Hippocampal formation (tissue), 2 donors: ENCODE data around the gene TTLL9.

Source experiments
- DNase-seq, 2 donors: peaks; one replicate each; lab custom pipeline; 2025; lab: John Stamatoyannopoulos, UW

Gene TTLL9

DNA sequence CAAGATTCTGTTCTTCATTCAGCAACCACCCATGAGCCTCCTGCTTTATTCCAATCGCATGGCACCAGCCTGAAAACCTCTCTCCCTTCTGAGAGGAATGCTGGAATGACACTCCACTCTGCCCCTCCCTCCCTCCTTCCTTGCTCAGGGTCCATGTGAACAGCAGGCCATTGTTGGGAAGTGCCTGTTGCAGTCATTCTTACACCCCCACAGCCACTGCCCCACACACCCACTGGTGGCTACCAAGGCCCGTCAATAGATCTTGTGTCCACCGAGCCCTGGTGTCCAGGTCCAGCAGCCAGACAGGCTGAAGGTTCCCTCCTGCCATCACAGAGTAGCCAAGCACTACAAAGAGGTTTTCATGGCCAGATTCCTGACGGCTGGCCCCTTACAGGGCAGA lies 74.9 kb downstream of the TTLL9 start:
- DNase-seq, result no peak

DNA sequence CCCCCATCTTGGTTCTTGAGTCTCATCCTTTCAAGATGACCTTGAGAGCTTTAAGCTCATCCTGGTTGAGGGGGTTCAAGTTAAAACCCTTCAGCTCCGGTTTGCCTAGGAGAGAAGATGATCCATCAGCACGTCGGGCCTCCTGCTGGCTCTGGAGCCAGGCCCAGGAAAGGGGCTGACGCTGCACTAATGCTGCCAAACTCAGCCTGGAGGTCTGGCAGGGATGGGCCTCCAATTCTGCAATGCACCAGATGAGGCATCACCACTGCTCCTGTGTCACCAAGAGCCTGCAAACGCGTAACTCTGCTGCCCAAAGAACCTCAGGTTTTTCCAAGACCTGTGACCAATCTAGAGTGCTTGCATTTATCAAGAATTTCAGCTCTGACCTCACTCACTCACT lies 75.4 kb downstream of the TTLL9 start:
- no peak for DNase-seq

DNA sequence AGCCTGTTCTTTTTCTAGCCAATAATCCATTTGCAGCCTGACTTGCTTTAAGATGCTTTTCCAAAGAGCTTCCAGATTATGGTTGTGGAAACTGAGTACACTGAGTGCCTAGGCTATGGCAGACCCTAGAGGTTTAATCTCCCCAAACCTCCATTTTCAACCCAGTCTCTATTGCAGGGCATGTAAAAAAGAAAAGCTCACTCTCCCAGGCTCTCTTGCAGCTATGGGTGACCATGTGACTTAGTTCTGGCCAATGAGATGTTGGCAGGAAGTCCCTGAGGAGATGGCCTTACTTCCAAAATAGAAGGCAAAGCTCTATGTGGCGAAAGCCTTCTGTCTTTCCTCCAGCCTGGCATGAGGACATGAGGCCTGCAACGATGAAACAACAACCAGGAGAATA lies 77.6 kb downstream of the TTLL9 start:
- DNase-seq, result no peak

DNA sequence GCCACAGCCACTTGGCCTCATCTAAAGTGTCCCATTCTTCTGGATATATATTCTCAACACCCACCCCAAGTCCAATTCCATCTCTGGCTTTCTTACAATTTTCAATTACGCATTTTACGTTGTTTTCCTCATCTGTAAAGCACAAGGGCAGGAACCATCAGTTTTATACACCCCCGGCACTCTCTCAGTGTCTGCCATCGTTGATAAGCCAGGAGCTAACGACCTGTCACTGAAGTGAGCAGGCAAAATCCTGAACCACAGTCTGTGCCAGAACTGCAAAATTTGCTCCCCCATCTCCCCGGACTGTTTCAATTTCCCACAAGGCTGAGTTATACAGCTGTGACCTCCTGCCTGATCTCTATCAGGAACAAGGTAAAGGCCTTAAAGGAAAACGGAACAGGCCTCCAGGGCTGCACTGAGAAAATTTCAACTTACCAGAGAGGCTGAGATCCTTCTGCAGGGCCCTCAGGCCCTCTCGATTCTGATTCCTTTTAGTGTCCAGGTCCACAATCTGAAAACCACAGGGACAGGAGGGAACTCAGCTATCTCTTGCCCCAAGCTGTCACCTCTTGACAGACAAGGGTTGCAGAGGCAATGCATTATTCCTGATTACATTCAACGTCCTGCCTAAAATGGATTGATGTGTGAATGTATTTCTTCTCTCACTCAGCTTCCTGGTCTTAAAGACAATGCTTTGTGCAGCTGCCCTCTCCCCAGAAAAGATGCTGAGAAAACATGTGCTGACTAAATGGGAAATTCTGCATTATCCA lies 79.6 kb downstream of the TTLL9 start:
- no peak for DNase-seq

DNA sequence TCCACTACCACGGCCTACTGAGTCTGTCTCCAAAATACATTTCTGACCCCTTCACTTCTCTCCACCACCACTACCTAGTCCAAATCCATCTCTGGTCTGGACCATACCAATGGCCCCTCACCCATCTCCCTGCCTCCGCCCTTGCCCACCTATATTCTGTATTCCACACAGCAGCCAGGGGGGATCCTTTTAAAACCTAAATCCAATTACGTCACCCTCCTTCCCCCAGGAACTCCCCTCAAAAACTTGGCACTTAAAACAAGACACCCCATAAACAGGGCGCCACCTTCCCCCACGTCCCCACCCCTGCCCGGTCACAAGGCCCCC lies 80.7 kb downstream of the TTLL9 start:
- DNase-seq, result no peak

DNA sequence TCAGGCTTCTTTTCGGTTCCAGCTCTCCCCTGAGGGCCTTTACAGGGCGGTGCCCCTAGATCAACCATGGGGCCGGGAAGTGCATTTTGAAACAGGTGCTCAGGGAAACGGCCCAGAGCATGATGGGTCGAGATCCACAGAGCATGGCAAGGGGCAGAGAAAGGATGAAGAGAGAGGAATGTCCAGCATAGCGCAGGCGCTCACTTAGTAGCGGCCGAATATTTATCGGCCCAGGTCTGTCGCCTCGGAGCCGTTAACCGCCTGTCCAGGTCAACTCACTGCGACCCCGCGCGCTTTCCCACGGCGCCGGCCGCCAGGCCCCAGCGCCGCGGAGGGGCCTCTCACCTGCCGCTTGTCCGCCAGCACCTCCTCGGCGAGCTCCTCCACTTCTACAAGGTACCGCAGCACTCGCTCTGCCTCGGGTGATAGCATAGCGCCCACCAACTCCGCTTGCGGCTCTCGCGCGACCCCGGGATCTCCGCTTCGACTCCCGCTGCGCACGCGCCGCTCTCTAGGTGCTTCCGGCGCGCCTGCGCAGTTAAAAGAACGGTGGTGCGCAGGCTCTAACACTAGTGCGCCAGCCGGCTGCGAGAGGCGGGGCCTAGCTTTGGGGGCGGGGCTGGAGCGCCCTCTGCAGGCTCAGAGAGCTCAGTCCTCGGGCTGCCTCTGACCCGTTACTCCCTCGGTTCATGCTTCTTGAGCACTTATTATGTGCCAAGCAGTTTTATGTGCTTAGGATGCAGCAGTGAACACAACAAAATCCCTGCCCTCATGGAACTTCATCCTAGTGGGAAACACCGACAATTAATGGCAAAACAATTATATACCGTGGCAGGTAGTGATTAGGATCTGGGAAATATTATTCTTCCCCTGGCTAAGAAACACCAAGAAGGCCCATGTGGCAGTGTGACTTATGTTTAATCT lies 81.4 kb downstream of the TTLL9 start, which contains the start of gene PDRG1:
Gene PDRG1 (minus strand): TSS at position 517 of the 924 bp plus-strand sequence. CDS start 85 bp downstream, at position 432.
- peak; percentile 77 to 84 for DNase-seq

DNA sequence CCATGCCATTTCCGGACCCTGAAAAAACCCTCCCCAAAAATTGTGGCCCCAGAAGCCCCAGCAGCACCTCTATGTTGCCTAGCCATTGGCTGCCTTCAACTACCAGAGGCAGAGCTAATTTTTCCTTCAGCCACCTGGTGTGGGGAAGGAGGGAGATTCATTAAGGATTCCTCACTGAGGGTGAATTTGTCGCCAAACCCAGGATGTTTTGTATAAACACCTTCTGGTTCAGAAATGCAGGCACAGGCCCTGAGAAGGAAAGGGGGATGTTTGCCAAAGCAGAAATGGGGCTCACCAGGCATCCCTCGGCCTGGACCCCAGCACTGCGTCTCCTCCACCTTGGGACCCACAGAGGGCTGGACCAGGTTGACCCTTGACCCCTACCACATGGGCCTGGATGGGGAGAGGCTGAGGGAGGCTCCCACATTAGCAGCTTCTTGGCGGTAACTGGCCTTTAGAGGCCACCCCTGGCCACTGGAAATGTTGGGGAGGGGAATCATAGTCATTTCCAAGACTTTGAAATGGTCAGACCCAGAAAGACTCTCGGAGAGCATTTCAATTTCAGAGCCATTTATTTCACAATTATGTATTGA lies 83.2 kb downstream of the TTLL9 start:
- DNase-seq, result no peak

DNA sequence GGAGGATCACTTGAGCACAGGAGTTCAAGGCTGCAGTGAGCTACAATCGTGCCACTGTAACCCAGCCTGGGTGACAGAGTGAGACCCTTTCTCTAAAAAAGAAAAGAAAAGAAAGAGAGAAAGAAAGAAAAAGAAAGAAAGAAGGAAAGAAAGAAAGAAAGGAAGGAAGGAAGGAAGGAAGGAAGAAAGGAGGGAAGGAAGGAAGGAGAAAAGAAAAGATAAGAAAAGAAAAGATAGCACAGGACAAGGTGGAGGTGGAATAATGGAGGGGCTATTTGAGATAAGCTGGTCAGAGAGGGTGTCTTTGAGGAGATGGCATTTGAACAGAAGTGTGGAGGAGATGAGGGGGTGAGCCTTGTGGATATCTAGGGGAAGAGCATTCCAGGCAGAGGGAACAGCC lies 84.1 kb downstream of the TTLL9 start:
- DNase-seq, result no peak

DNA sequence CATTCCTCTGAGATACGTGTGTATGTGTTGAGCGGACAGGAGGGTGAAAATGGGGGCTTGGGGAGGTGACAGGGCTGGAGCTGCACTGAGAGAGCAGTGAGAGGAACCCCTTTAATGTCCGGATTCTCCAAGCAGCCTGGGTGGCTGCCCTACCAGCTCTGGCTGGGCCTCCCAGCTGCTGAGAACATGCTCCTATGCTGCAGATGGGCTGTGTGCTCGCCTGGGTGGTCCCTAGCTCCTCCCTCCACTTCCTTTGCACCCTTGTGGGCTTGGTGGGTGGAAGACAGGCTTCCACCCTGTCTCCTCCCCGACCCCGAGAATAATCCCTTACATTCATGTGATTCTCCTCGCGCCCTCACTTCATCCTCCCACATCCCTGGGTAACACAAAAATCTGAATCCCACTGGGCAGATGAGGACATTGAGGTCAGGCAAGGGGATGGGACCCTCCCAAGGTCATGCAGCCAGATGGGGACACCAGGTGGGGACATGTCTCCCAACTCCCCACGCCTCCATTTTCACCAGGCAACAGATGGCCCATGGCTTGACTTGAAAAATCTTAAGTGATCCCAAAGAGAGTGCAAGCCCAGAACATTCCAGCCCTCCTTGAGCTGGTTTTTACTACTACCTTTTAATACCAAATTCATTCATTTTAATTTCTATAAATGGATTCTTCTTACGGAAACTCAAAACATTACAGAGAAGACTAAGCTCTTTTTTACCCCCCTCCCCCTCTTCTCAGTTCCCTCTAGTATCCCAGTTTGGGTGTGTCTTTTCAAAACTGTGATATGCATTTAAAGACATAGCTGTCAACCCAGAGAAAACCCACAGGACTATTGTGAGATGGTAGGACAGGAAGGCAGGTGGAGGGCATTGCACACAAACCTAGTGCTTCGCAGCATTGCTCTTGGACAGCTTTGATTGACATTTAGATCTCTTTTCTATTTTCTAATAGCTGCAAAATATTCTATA lies 86.4 kb downstream of the TTLL9 start:
- no peak for DNase-seq

DNA sequence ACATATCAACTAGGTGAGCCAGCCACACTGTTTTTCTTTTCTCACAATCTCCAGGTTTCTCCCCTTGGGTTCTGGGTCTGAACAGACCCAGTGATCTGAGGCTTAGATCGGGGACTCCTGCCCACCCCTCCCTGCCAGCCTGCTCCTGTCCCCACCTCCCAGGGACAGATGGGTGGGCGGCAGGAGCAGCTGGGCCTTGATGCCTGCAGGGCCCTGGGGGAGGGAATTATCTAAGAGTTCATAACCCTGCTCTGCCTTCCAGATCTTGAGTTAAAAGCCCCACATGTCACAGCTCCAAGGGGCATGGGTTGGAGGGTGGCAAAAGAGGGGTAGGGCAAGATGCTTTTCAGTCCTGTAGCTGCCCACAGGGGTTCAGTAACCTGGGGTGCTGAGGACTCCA lies 92.3 kb downstream of the TTLL9 start:
- no peak for DNase-seq

DNA sequence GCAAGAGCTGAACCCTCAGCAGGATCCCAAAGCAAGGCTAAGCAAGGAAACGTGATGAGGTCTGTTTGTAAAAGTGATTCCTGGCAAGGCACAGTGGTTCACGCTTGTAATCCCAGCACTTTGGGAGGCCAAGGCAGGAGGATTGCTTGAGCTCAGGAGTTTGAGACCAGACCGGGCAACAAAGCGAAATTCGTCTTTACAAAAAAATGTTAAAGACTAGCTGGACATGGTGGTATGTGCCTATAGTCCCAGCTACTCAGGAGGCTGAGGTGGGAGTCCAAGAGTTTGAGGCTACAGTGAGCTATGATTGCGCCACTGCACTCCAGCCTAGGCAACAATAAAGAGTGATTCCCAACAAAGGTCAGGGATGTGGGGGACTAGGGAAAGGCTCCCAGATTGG lies 93.5 kb downstream of the TTLL9 start:
- DNase-seq, result no peak

DNA sequence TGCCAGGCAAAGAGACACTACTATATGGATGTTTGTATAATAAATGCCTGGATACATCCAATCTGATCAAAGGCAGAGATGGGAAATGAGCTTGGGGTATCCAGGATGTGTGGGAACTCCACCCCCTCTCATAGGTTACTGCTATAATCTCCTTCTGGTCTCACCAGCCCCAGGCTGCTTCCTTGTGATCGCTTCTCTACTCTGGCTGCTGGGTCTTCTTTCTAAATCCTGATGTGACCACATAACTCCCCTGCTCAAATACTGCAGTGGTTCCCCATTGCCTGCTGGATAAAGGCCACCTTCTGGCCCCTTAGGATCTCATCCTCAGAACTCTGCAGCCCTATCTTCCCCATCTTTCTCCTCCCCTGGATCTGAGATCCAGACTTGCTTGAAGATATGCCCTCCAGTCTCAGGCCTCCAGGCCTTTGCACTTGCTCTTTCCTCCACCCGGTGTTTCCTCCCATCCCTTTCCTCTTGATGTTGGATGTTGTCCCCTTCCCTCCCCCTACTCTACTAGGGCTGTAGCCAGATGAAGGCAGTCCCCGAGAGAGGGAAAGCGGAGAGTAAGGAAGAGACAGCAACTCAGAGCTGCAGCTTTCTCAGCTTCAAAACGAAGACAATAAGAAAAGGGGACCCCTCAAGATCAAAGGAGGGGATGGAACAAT lies 96.7 kb downstream of the TTLL9 start:
- no peak for DNase-seq

DNA sequence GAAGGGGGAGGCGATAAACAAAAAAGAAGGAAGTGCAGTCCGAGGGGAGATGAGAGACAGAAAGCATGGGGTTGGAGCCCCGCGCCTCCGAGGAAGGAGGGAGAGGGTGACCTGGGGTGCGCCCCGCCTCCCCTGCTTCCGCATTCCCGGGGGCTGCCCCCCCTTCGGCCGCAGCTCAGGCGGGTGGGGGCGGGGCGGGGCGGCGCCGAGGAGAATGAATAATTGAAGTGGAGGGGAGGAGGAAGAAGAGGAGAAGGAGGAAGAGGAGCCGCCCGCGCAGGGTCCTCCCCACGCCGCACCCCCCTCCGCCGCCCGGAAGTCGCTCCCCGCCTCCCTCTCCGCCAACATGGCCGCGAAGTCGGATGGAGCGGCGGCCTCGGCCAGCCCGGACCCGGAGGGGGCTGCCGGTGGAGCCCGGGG lies 97.4 kb downstream of the TTLL9 start, which contains the start of gene XKR7:
Gene XKR7 (plus strand): TSS at position 322 of the 420 bp plus-strand sequence. CDS start 25 bp downstream, at position 347.
- no peak for DNase-seq

DNA sequence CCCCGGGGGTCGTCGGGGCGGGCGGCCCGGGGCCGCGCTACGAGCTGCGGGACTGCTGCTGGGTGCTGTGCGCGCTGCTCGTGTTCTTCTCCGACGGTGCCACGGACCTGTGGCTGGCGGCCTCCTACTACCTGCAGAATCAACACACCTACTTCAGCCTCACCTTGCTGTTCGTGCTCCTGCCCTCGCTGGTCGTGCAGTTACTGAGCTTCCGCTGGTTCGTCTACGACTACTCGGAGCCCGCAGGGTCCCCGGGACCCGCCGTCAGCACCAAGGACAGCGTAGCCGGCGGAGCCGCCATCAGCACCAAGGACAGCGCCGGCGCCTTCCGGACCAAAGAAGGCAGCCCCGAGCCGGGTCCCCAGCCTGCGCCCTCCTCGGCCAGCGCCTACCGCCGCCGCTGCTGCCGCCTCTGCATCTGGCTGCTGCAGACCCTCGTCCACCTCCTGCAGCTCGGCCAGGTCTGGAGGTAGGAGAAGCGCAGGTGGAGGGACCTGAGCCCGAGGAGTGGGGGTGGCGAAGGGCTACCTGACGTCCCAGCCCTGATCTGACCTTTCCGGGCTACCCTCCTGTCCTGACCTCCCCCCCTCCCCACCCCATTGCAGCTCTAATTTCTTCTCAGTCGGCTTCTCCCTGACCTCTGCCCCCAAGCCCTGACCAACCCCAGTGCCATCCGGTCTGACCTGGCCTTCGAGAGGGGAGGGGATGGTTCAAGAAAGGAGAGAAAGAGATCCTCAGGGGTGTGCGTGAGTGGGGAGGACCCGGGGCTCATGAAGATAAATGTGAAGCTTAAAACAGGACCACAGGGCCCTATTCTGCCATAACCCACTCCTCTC lies 98.1 kb downstream of the TTLL9 start:
- peak in 1 of 2 donors; percentile 38 for DNase-seq

DNA sequence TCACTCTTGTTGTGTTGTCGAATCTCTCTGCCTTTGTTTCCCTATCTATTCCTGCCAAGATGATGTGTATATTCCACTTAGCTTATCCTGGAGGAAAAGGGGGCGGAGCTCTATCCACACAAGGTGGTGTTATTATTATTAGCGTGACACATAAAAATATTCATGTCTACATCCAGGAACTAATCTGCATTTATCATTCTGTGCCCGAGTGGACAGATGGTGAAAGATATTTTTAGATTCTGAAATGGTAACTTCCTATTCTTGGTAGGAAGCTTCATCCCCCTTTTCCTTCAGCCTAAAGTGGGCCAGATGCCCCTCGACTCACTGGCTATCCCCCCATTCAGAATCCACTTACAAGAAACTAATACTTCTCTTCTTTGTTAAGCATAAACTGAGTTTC lies 99.6 kb downstream of the TTLL9 start:
- DNase-seq, result no peak

DNA sequence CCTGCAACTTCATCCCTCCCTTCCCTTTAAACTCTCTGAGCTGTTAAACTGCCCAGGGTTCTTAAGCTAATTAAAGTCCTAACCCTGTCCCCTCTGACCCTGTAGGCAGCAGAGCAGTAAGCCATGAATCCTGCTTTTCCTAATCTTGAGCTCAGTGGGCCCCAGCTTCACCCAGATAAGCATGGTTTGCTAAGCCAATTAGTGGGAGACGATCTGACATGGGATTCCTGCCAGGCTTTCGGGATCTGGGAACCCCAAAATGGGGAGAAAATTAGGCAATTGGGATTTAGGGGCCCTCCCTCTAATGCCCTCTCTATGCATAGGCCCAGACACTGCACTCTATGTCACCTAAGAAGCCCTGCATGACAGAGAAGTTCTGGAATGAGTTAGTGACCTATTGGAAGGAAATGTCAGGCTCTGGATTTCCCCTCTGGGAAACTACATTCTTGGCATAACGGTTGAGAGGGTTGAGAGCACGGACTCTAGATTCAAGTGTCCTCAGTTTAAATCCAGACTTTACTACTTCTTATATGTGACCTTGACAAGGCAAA lies 102.1 kb downstream of the TTLL9 start:
- no peak for DNase-seq

DNA sequence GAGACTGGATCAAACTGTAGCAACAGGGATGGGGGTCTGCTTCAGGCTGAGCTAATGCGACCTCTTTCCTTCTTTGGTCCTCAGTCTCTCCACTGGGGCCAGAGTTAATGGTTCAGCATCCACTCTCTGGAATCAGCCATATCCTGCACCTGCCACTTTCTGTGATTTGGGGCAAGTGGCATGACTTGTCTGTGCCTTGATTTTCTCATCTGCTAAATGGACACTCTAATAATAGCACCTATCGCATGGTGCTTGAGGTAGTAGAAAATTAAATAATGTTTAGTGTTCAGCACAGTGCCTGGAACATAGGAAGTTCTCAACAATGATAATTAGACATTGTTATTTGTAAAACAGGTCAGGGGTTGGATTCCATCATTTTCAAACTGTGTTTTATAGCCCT lies 103.9 kb downstream of the TTLL9 start:
- no peak for DNase-seq

DNA sequence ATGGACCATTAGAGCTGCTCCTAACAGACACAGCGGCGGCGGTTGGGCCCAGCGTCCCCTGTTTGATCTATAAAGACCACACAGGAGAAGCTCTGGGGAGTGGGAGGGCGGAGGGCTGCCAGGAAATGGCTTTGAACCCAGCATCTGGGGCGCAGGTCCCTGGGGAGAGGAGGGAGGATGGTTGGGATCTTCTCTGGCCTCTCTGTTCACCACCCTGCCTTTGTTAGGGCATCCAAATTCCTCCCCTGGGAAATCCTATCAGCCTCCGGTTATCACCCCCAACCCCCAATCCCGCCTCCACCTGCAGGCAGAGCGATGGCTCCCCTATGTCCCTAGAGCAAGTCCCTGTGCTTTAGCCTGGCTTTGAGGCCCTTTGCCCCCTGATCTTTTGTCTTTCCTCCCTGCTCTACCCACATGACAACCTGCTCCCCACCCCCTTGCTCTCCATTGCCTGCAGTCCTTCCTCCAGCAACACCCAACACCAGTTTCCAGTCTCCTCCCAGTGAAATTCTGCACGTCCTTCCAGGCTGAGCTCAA lies 104.6 kb downstream of the TTLL9 start:
- DNase-seq, result no peak

DNA sequence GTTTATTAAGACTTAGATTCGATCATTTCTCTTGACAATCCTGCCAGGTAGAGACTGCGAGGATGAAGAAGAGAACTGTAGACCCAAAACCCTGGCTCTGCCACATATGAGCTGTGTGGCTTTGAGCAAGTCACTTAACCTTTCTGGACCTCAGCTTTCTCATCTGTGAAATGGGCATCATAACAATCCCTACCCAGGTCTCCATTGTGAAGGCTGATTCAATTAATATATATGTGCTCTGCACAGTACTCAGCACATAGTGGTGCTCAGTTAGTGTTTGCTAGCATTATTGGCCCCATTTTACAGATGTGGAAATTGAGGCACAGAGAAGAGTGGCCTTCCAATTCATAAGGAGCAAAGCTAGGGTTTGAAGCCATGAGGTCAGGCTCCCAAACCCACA lies 105.4 kb downstream of the TTLL9 start:
- no peak for DNase-seq
